Esophagus squamous epithelium (tissue), 5 donors: ENCODE results near the gene DIP2A. TPM values are rescaled to one million over a fixed set of nuclear protein-coding genes. Genes with fewer than 3 reads are reported as not detected.

Experiments
- DNase-seq: peaks from one replicate; lab custom pipeline; 2025; lab: John Stamatoyannopoulos, UW
- H3K27ac ChIP-seq, 4 donors: fragments of 200-600 bp; sonication (generic); one replicate each; pipeline ENCODE4 v1.5.1; 2016 to 2019; ENCODE audit warnings: mild to moderate bottlenecking in 1 of 4
- H3K27me3 ChIP-seq, 4 donors: fragments of 200-600 bp; sonication (generic); 1 replicate in 3 of 4; 2 replicates in 1 of 4; pipeline versions ENCODE4 v1.5.1 to v1.6.0; 2017 to 2021; ENCODE audit warnings: antibody characterized with exemption in 1 of 4
- H3K36me3 ChIP-seq, 3 donors: fragments of 200-600 bp; sonication (generic); one replicate each; pipeline ENCODE4 v1.5.1; 2016 to 2019
- H3K4me1 ChIP-seq, 3 donors: fragments of 200-600 bp; sonication (generic); one replicate each; pipeline ENCODE4 v1.5.1; 2017 to 2019
- H3K4me3 ChIP-seq, 4 donors: fragments of 200-600 bp; sonication (generic); 1 replicate in 3 of 4; 2 replicates in 1 of 4; pipeline ENCODE4 v1.5.1; 2016 to 2019; ENCODE audit warnings: mild to moderate bottlenecking in 2 of 4, moderate library complexity in 1 of 4
- H3K9me3 ChIP-seq, 3 donors: fragments of 200-600 bp; sonication (generic); one replicate each; pipeline ENCODE4 v1.5.1; 2016 to 2019
- CTCF ChIP-seq, 6 experiments: fragments of 450-650 bp in 4 of 6; fragments of 200-600 bp in 2 of 6; sonication (generic) in 2 of 6; IDR thresholded peaks; one replicate each; pipeline ENCODE4 v1.5.1; 2016 to 2019; ENCODE audit warnings: antibody characterized with exemption in 6 of 6, mild to moderate bottlenecking in 4 of 6, moderate library complexity in 4 of 6
- POLR2A ChIP-seq, 4 donors: fragments of 450-650 bp; IDR thresholded peaks; one replicate each; pipeline ENCODE4 v1.6.1; 2017; ENCODE audit warnings: antibody characterized with exemption in 4 of 4, mild to moderate bottlenecking in 4 of 4, moderate library complexity in 3 of 4
- WGBS, 2 donors: methylation state at CpG; one replicate each; pipeline ENCODE4 v1.1.5; 2018; 5-methylcytosine and 5-hydroxymethylcytosine counted together
- intact Hi-C: fragments of 100-400 bp; cut with DNase I; formaldehyde crosslinking; loops from one replicate; pipeline ENCODE4 v1.15.0; 2022
- total RNA-seq, 4 donors: library from RNA; depleted of rRNA; stranded (reverse); fragments of >200 nt; gene quantifications; one replicate each; pipeline ENCODE4 v1.1.0, GENCODE V29; 2016
- donor health status: DM: yes; HTN: yes; CAD: no.

Gene DIP2A
- total RNA-seq, 4 donors from 2014 or later = 16.7 to 40.3 (median 33.0) TPM

GRCh38 chr21:46452710-46453109 is 6.0 kb upstream of the DIP2A start:
- no peak overlapping the region for H3K4me3 ChIP-seq
- H3K27me3 ChIP-seq = no peaks in the 10 kb centered on the region
- no peak overlapping the region for H3K27ac ChIP-seq
- intact Hi-C loops = no loop called here
- peaks cover 0 to 12% (median 0%) of the 10 kb centered on the region in 3 donors for H3K9me3 ChIP-seq
- no peak for DNase-seq
- peaks cover 15 to 34% (median 32%) of the 10 kb centered on the region in 3 donors for H3K4me1 ChIP-seq
- TF ChIP-seq CTCF (IDR thresholded peaks at IDR 0.05) (no peak), POLR2A (IDR thresholded peaks at IDR 0.05) (no peak)
- no peaks in the 10 kb centered on the region for H3K36me3 ChIP-seq
- WGBS, 2 donors = 100% methylated on average over 3 of the region's 5 CpGs

GRCh38 chr21:46454142-46454541 is 4.5 kb upstream of the DIP2A start:
- intact Hi-C loops = no loop called here
- Histone ChIP-seq H3K27ac (no peak overlapping the region), H3K4me1 (peaks cover 18 to 38% (median 33%) of the 10 kb centered on the region in 3 donors), H3K9me3 (peaks cover 0 to 2% (median 0%) of the 10 kb centered on the region in 3 donors), H3K27me3 (no peaks in the 10 kb centered on the region), H3K4me3 (no peak overlapping the region), H3K36me3 (no peaks in the 10 kb centered on the region)
- no peak for DNase-seq
- TF ChIP-seq POLR2A (IDR thresholded peaks at IDR 0.05) = no peak
- TF ChIP-seq CTCF (IDR thresholded peaks at IDR 0.05) = no peak
- 56 to 61% methylated on average over 3 of the region's 3 CpGs for WGBS, 2 donors

- no peak overlapping the region for H3K4me3 ChIP-seq
- 61 to 67% methylated on average over 4 of the region's 4 CpGs for WGBS, 2 donors
- no peaks in the 10 kb centered on the region for H3K9me3 ChIP-seq
- no peak for DNase-seq
- peaks cover 18 to 44% (median 33%) of the 10 kb centered on the region in 3 donors for H3K4me1 ChIP-seq
- H3K27ac ChIP-seq = peak overlapping the region in 1 of 4 donors; percentile 98
- H3K36me3 ChIP-seq = no peaks in the 10 kb centered on the region
- intact Hi-C loops = no loop called here
- no peak for TF ChIP-seq CTCF (IDR thresholded peaks at IDR 0.05)
- no peak for TF ChIP-seq POLR2A (IDR thresholded peaks at IDR 0.05)
- no peaks in the 10 kb centered on the region for H3K27me3 ChIP-seq
Measured at GRCh38 chr21:46454634-46455390, 3.9 kb upstream of the DIP2A start.

GRCh38 chr21:46455575-46456385 is 2.9 kb upstream of the DIP2A start:
- H3K4me3 ChIP-seq = no peak overlapping the region
- H3K9me3 ChIP-seq = no peaks in the 10 kb centered on the region
- no peaks in the 10 kb centered on the region for H3K27me3 ChIP-seq
- TF ChIP-seq CTCF (IDR thresholded peaks at IDR 0.05) (no peak), POLR2A (IDR thresholded peaks at IDR 0.05) (no peak)
- no peaks in the 10 kb centered on the region for H3K36me3 ChIP-seq
- peak overlapping the region; percentile 3 to 98 (median 30) for H3K27ac ChIP-seq
- WGBS, 2 donors = 24 to 43% methylated on average over 9 of the region's 10 CpGs
- intact Hi-C loops = no loop called here
- H3K4me1 ChIP-seq = peaks cover 18 to 54% (median 36%) of the 10 kb centered on the region in 3 donors
- DNase-seq = no peak

GRCh38 chr21:46456750-46457149 is 1.9 kb upstream of the DIP2A start:
- H3K27me3 ChIP-seq = no peaks in the 10 kb centered on the region
- H3K4me3 ChIP-seq = peak overlapping the region in 1 of 4 donors; percentile 99
- no peaks in the 10 kb centered on the region for H3K9me3 ChIP-seq
- DNase-seq = no peak
- intact Hi-C loops = no loop called here
- WGBS, 2 donors = 49 to 72% methylated on average over 4 of the region's 4 CpGs
- H3K27ac ChIP-seq = peak overlapping the region; percentile 53 to 98 (median 96)
- no peaks in the 10 kb centered on the region for H3K36me3 ChIP-seq
- peaks cover 18 to 64% (median 36%) of the 10 kb centered on the region in 3 donors for H3K4me1 ChIP-seq
- no peak for TF ChIP-seq POLR2A (IDR thresholded peaks at IDR 0.05)
- TF ChIP-seq CTCF (IDR thresholded peaks at IDR 0.05) = no peak
